PFSK-1 (cell line): ENCODE measurements around the gene PLA2G4A.

Source experiments
- FOXP2 ChIP-seq: optimal IDR thresholded peaks from 2 replicates; pipeline ENCODE3; 2011; ENCODE audit warnings: borderline replicate concordance, control low read depth, inconsistent platforms; ENCODE audit not compliant: insufficient read depth; ENCODE audit errors: extremely low read length, extremely low read depth
- POLR2AphosphoS5 ChIP-seq: IDR thresholded peaks from 2 replicates; pipeline ENCODE4 v1.6.1; 2012; ENCODE audit warnings: low read depth, mild to moderate bottlenecking, control low read depth, low read length, moderate library complexity
- REST ChIP-seq, 2 experiments: IDR thresholded peaks; 2 replicates each; pipeline versions ENCODE4 v1.6.1 to v1.8.0; 2011 to 2012; ENCODE audit warnings: low read depth in 2 of 2, low read length in 2 of 2, control low read depth in 1 of 2, inconsistent platforms in 1 of 2, mild to moderate bottlenecking in 1 of 2, moderate library complexity in 1 of 2; ENCODE audit not compliant: insufficient read depth in 1 of 2
- SIN3A ChIP-seq: IDR thresholded peaks from 2 replicates; pipeline ENCODE4 v1.6.1; 2012; ENCODE audit warnings: mild to moderate bottlenecking, low read length, moderate library complexity, borderline replicate concordance; ENCODE audit not compliant: insufficient read depth
- TAF1 ChIP-seq: IDR thresholded peaks from 2 replicates; pipeline ENCODE4 v1.6.1; 2012; ENCODE audit warnings: low read length, control low read depth, borderline replicate concordance; ENCODE audit not compliant: insufficient read depth

Gene PLA2G4A

GRCh38 chr1:186837806-186838205 lies 9.1 kb downstream of the PLA2G4A start:
- no peak for TF ChIP-seq REST (IDR thresholded peaks at IDR 0.05; ENCODE audit: insufficient read depth in 1 of 2, low read depth in 2 of 2, low read length in 2 of 2)
- TF ChIP-seq TAF1 = no peak
- no peak for TF ChIP-seq FOXP2
- no peak for TF ChIP-seq SIN3A
- no peak for TF ChIP-seq POLR2AphosphoS5

GRCh38 chr1:186838380-186839040 lies 9.8 kb downstream of the PLA2G4A start:
- no peak for TF ChIP-seq SIN3A
- TF ChIP-seq FOXP2 = no peak
- no peak for TF ChIP-seq REST (IDR thresholded peaks at IDR 0.05; ENCODE audit: insufficient read depth in 1 of 2, low read depth in 2 of 2, low read length in 2 of 2)
- TF ChIP-seq TAF1 = no peak
- TF ChIP-seq POLR2AphosphoS5 = no peak

- TF ChIP-seq SIN3A (no peak), POLR2AphosphoS5 (no peak), REST (IDR thresholded peaks at IDR 0.05; ENCODE audit: insufficient read depth in 1 of 2, low read depth in 2 of 2, low read length in 2 of 2) (no peak), FOXP2 (no peak), TAF1 (no peak)
Measured at GRCh38 chr1:186839041-186839400, 10.3 kb downstream of the PLA2G4A start.

GRCh38 chr1:186841599-186841998 lies 12.8 kb downstream of the PLA2G4A start:
- no peak for TF ChIP-seq POLR2AphosphoS5
- no peak for TF ChIP-seq REST (IDR thresholded peaks at IDR 0.05; ENCODE audit: insufficient read depth in 1 of 2, low read depth in 2 of 2, low read length in 2 of 2)
- no peak for TF ChIP-seq FOXP2
- TF ChIP-seq TAF1 = no peak
- TF ChIP-seq SIN3A = no peak

- no peak for TF ChIP-seq SIN3A
Measured at GRCh38 chr1:186842547-186842946, 13.8 kb downstream of the PLA2G4A start.
